Mesenchymal stem cell (in vitro differentiated cells and primary cell): Measurements from ENCODE around the gene HDAC6.

ENCODE experiments used
- DNase-seq: peaks from one replicate; pipeline ENCODE4 v3.0.0-alpha.2; 2013
- H2AFZ ChIP-seq: one replicate; pipeline ENCODE4 v1.6.1; 2013; ENCODE audit warnings: low read depth, mild to moderate bottlenecking, control low read depth, inconsistent platforms, low read length, moderate library complexity
- H2AK5ac ChIP-seq: 2 replicates; pipeline ENCODE4 v1.6.1; 2013; ENCODE audit warnings: low read length, moderate library complexity, mild to moderate bottlenecking, inconsistent platforms; ENCODE audit not compliant: severe bottlenecking
- H2BK120ac ChIP-seq: one replicate; pipeline ENCODE4 v1.6.1; 2013; ENCODE audit warnings: low read depth, mild to moderate bottlenecking, inconsistent platforms, low read length, moderate library complexity
- H2BK12ac ChIP-seq, 2 experiments: one replicate each; pipeline ENCODE4 v1.6.1; 2013; ENCODE audit warnings: inconsistent platforms in 2 of 2, low read length in 2 of 2, mild to moderate bottlenecking in 2 of 2, moderate library complexity in 2 of 2, control low read depth in 1 of 2
- H2BK15ac ChIP-seq: one replicate; pipeline ENCODE4 v1.6.1; 2013; ENCODE audit warnings: mild to moderate bottlenecking, low read depth, inconsistent platforms; ENCODE audit not compliant: poor library complexity, severe bottlenecking
- H2BK5ac ChIP-seq: 2 replicates; pipeline ENCODE4 v1.6.1; 2013; ENCODE audit warnings: low read depth, mild to moderate bottlenecking, low read length, control low read depth, inconsistent platforms; ENCODE audit not compliant: poor library complexity, severe bottlenecking
- H3K14ac ChIP-seq, 2 experiments: one replicate each; pipeline ENCODE4 v1.6.1; 2013; ENCODE audit warnings: inconsistent platforms in 2 of 2, low read length in 2 of 2, control low read depth in 1 of 2, mild to moderate bottlenecking in 1 of 2, moderate library complexity in 1 of 2
- H3K18ac ChIP-seq, 2 experiments: one replicate each; pipeline ENCODE4 v1.6.1; 2013; ENCODE audit warnings: inconsistent platforms in 2 of 2, low read length in 2 of 2, control low read depth in 1 of 2, low read depth in 1 of 2, mild to moderate bottlenecking in 1 of 2
- H3K23ac ChIP-seq, 2 experiments: one replicate each; pipeline ENCODE4 v1.6.1; 2013; ENCODE audit warnings: inconsistent platforms in 2 of 2, low read length in 2 of 2, mild to moderate bottlenecking in 2 of 2, moderate library complexity in 2 of 2, control low read depth in 1 of 2
- H3K27ac ChIP-seq: 2 replicates; pipeline ENCODE4 v1.5.1; 2013; ENCODE audit warnings: mild to moderate bottlenecking, moderate library complexity, low read length, control low read depth, inconsistent platforms; ENCODE audit not compliant: poor library complexity, severe bottlenecking
- H3K27me3 ChIP-seq, 2 experiments: 2 replicates each; pipeline versions ENCODE4 v1.6.1 to v1.7.0; 2013; ENCODE audit warnings: low read length in 2 of 2, mild to moderate bottlenecking in 2 of 2, moderate library complexity in 2 of 2, control low read depth in 1 of 2, inconsistent platforms in 1 of 2; ENCODE audit not compliant: control insufficient read depth in 1 of 2, insufficient read depth in 1 of 2
- H3K36me3 ChIP-seq, 2 experiments: 2 replicates each; pipeline versions ENCODE4 v1.6.1 to v1.7.0; 2013; ENCODE audit warnings: low read length in 2 of 2, control low read depth in 1 of 2, inconsistent platforms in 1 of 2, low read depth in 1 of 2, mild to moderate bottlenecking in 1 of 2; ENCODE audit not compliant: insufficient read depth in 2 of 2, control insufficient read depth in 1 of 2
- H3K4ac ChIP-seq, 2 experiments: one replicate each; pipeline ENCODE4 v1.6.1; 2013; ENCODE audit warnings: inconsistent platforms in 2 of 2, low read length in 2 of 2, mild to moderate bottlenecking in 2 of 2, moderate library complexity in 2 of 2, control low read depth in 1 of 2, low read depth in 1 of 2
- H3K4me1 ChIP-seq: 2 replicates; pipeline ENCODE4 v1.6.1; 2013; ENCODE audit warnings: low read depth, low read length, control low read depth; ENCODE audit not compliant: control insufficient read depth, insufficient read depth
- H3K4me2 ChIP-seq: 2 replicates; pipeline ENCODE4 v1.6.1; 2013; ENCODE audit warnings: low read length, mild to moderate bottlenecking, inconsistent platforms; ENCODE audit not compliant: poor library complexity, severe bottlenecking
- H3K4me3 ChIP-seq, 2 experiments: 2 replicates each; pipeline versions ENCODE4 v1.5.1 to v1.7.0; 2013; ENCODE audit warnings: low read length in 2 of 2, mild to moderate bottlenecking in 2 of 2, control low read depth in 1 of 2, low read depth in 1 of 2; ENCODE audit not compliant: insufficient read depth in 1 of 2
- H3K79me1 ChIP-seq: replicated peaks from 2 replicates; pipeline ENCODE4 v1.6.1; 2013; ENCODE audit warnings: mild to moderate bottlenecking, control low read depth, low read length, inconsistent platforms; ENCODE audit not compliant: poor library complexity, severe bottlenecking
- H3K9ac ChIP-seq: 2 replicates; pipeline ENCODE4 v1.7.0; 2013; ENCODE audit warnings: mild to moderate bottlenecking, low read length, moderate library complexity
- H3K9me3 ChIP-seq: 2 replicates; pipeline ENCODE4 v1.7.0; 2013; ENCODE audit warnings: mild to moderate bottlenecking, low read length; ENCODE audit not compliant: control insufficient read depth
- H4K8ac ChIP-seq: one replicate; pipeline ENCODE4 v1.6.1; 2013; ENCODE audit warnings: inconsistent platforms, mild to moderate bottlenecking, low read length, moderate library complexity
- H4K91ac ChIP-seq: one replicate; pipeline ENCODE4 v1.6.1; 2013; ENCODE audit warnings: mild to moderate bottlenecking, low read length, inconsistent platforms
- WGBS: methylation state at CpG from one replicate; pipeline ENCODE4 v1.1.7; 2013; ENCODE audit warnings: mixed read lengths; 5-methylcytosine and 5-hydroxymethylcytosine counted together

The HDAC6 gene

DNA sequence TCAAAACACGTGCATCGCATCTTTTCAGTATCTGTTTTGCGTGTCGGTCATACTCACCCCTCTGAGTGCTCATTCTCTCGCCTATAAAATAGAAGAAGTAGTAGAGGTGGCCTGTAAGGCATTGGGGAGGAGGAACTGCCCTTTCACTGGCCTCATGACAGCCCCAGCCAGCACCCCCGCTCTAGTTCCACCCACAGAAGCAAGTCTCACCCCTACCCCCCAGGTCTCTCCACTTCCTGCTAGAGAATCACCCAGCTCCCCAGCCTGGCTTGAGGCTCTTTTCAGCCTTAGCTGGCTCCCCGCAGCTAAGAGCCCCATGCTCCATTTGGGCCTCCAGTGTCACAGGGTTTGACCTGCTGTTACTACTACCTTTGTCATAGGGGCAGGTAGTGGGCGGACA is 11.8 kb downstream of the HDAC6 start:
- H3K36me3 ChIP-seq: peaks cover 18 to 40% of the 10 kb centered on the region in 2 experiments
- no peak overlapping the region for H3K4me2 ChIP-seq
- H2BK120ac ChIP-seq: no peak overlapping the region
- 100% methylated on average over 2 of the region's 8 CpGs for WGBS
- DNase-seq: no peak
- H3K4me3 ChIP-seq: no peak overlapping the region
- no peaks in the 10 kb centered on the region for H3K4me1 ChIP-seq
- no peak overlapping the region for H2AK5ac ChIP-seq
- no peak overlapping the region for H3K18ac ChIP-seq
- no peak overlapping the region for H2BK12ac ChIP-seq
- H2BK5ac ChIP-seq: no peak overlapping the region
- H2AFZ ChIP-seq: no peak overlapping the region
- no peak overlapping the region for H3K23ac ChIP-seq
- no peaks in the 10 kb centered on the region for H3K9me3 ChIP-seq
- H3K9ac ChIP-seq: no peak overlapping the region
- H2BK15ac ChIP-seq: no peak overlapping the region
- no peak overlapping the region for H4K8ac ChIP-seq
- H3K27ac ChIP-seq: no peak overlapping the region
- no peak overlapping the region for H3K4ac ChIP-seq
- H3K14ac ChIP-seq: no peak overlapping the region
- no peaks in the 10 kb centered on the region for H3K79me1 ChIP-seq
- H3K27me3 ChIP-seq: peaks cover 0 to 16% of the 10 kb centered on the region in 2 experiments
- H4K91ac ChIP-seq: no peak overlapping the region

DNA sequence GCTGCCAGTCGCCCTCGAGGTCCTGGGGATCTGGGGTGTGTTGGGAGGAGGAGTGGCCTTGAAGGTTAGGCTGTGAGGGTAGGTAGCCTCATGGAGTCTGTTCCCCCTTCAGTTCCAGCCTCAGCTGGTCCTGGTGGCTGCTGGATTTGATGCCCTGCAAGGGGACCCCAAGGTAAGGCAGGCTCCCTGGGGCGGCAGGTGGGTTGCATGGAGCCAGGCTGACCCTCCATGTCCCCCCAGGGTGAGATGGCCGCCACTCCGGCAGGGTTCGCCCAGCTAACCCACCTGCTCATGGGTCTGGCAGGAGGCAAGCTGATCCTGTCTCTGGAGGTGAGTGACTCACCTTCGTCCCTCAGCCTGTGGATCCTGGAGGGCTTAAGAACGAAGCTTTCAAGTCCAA is 12.9 kb downstream of the HDAC6 start:
- Histone ChIP-seq H3K4me2 (no peak overlapping the region), H3K14ac (no peak overlapping the region), H3K9ac (no peak overlapping the region), H3K4me1 (no peaks in the 10 kb centered on the region), H2BK120ac (no peak overlapping the region), H3K4me3 (no peak overlapping the region), H3K27me3 (peaks cover 0 to 16% of the 10 kb centered on the region in 2 experiments), H3K27ac (no peak overlapping the region), H3K18ac (no peak overlapping the region), H3K36me3 (peaks cover 24 to 44% of the 10 kb centered on the region in 2 experiments), H3K23ac (no peak overlapping the region), H3K9me3 (no peaks in the 10 kb centered on the region), H2BK5ac (no peak overlapping the region), H2BK15ac (no peak overlapping the region), H3K79me1 (peaks cover 2% of the 10 kb centered on the region), H3K4ac (no peak overlapping the region), H4K8ac (no peak overlapping the region), H2AK5ac (no peak overlapping the region), H4K91ac (no peak overlapping the region), H2AFZ (no peak overlapping the region), H2BK12ac (no peak overlapping the region)
- DNase-seq: no peak
- 94% methylated on average over 8 of the region's 8 CpGs for WGBS

DNA sequence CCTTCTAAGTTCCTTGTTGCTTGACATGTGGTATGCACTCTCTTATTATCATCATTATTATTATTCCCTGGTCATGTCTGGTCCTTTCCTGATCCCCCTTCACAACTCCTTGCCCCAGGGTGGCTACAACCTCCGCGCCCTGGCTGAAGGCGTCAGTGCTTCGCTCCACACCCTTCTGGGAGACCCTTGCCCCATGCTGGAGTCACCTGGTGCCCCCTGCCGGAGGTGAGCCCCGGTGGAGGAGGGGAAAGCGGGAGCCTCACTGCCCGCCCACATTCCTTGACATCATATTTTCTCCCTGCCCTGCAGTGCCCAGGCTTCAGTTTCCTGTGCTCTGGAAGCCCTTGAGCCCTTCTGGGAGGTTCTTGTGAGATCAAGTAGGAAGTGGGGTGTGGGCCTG is 13.4 kb downstream of the HDAC6 start:
- Histone ChIP-seq H4K8ac (no peak overlapping the region), H3K4me2 (no peak overlapping the region), H3K9ac (no peak overlapping the region), H3K23ac (no peak overlapping the region), H2AK5ac (no peak overlapping the region), H4K91ac (no peak overlapping the region), H3K27me3 (peaks cover 0 to 16% of the 10 kb centered on the region in 2 experiments), H2BK5ac (no peak overlapping the region), H2AFZ (no peak overlapping the region), H2BK120ac (no peak overlapping the region), H3K4ac (no peak overlapping the region), H3K14ac (no peak overlapping the region), H3K4me1 (no peaks in the 10 kb centered on the region), H3K9me3 (no peaks in the 10 kb centered on the region), H3K36me3 (peaks cover 27 to 46% of the 10 kb centered on the region in 2 experiments), H3K79me1 (peaks cover 2% of the 10 kb centered on the region), H2BK12ac (no peak overlapping the region), H2BK15ac (no peak overlapping the region), H3K4me3 (no peak overlapping the region), H3K27ac (no peak overlapping the region), H3K18ac (no peak overlapping the region)
- no peak for DNase-seq
- 79% methylated on average over 5 of the region's 8 CpGs for WGBS

DNA sequence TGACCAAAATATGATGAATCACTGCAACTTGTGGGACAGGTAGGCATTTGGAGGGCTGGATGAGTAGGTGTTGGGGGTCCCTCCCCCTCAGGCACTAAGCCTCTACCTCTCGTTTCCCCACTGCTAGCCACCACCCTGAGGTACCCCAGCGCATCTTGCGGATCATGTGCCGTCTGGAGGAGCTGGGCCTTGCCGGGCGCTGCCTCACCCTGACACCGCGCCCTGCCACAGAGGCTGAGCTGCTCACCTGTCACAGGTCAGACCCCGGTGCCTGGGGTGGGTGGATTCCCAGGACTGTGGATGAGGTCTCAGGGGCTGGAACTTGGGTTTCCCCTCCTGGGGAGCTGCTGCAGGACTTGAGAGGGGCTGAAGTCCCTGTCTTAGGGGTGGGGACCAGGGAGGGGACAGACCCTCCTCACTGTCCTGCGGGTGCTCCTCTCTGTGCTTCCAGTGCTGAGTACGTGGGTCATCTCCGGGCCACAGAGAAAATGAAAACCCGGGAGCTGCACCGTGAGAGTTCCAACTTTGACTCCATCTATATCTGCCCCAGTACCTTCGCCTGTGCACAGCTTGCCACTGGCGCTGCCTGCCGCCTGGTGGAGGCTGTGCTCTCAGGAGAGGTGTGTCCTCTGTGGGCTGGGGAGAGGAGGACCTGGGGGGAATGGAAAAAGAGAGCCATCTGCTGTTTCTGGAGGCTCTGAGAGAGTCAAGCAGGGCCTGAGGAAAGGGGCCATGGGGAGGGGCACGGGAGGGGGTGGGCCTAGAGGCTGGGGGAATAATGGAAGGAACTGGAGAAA is 14.3 kb downstream of the HDAC6 start:
- H2BK120ac ChIP-seq: no peak overlapping the region
- DNase-seq: no peak
- WGBS: 98% methylated on average over 15 of the region's 18 CpGs

More for the DNA sequence above, 14.3 kb downstream of the HDAC6 start:
- Histone ChIP-seq H2BK5ac (no peak overlapping the region), H2AFZ (no peak overlapping the region), H3K18ac (no peak overlapping the region), H3K9me3 (no peaks in the 10 kb centered on the region), H3K4me3 (no peak overlapping the region), H3K27me3 (peaks cover 0 to 16% of the 10 kb centered on the region in 2 experiments), H3K23ac (no peak overlapping the region), H3K4ac (no peak overlapping the region), H3K4me2 (no peak overlapping the region), H4K8ac (no peak overlapping the region), H3K4me1 (no peaks in the 10 kb centered on the region), H2BK12ac (no peak overlapping the region), H4K91ac (no peak overlapping the region), H3K9ac (no peak overlapping the region), H2AK5ac (no peak overlapping the region), H2BK15ac (no peak overlapping the region), H3K14ac (no peak overlapping the region), H3K27ac (no peak overlapping the region), H3K79me1 (peaks cover 2% of the 10 kb centered on the region), H3K36me3 (peaks cover 30 to 46% of the 10 kb centered on the region in 2 experiments)
